B cell (primary cell): ENCODE data around the gene ASXL2. TPM values are rescaled to one million over a fixed set of nuclear protein-coding genes. Genes with fewer than 3 reads are reported as not detected.

Experiments
- ATAC-seq: fragments of 200-7000 bp; cut with Tn5 transposase; one replicate; pipeline ENCODE4 v1.10.0; 2021; ENCODE audit warnings: low read depth, mild to moderate bottlenecking, moderate number of reproducible peaks, moderate library complexity
- CTCF ChIA-PET: fragments of 350-600 bp; sonication (Branson Sonifier 250); formaldehyde crosslinking; loops from one replicate; lab custom pipeline; 2021; ENCODE audit warnings: antibody characterized with exemption, inconsistent platforms; lab: Charles Lee
- POLR2A ChIA-PET: fragments of 350-600 bp; sonication (Branson Sonifier 250); formaldehyde crosslinking; loops from one replicate; lab custom pipeline; 2021; ENCODE audit warnings: antibody characterized with exemption; lab: Charles Lee
- DNase-seq: peaks from one replicate; pipeline ENCODE4 v3.0.0; 2013
- H2AFZ ChIP-seq: 2 replicates; pipeline ENCODE4 v1.6.1; 2012; ENCODE audit warnings: mild to moderate bottlenecking, low read depth, low read length; ENCODE audit not compliant: insufficient read depth, poor library complexity, severe bottlenecking
- H3K27ac ChIP-seq, 2 donors: 1 replicate in 1 of 2; 2 replicates in 1 of 2; pipeline ENCODE4 v1.5.1; 2012 to 2013; ENCODE audit warnings: low read length in 2 of 2, mild to moderate bottlenecking in 2 of 2, moderate library complexity in 1 of 2
- H3K27me3 ChIP-seq, 4 experiments: fragments of 200-600 bp in 1 of 4; sonication (generic) in 1 of 4; replicated peaks in 1 of 4; 1 replicate in 2 of 4; 2 replicates in 2 of 4; pipeline versions ENCODE4 v1.6.1 to v1.7.0; 2013 to 2016; ENCODE audit warnings: low read length in 3 of 4, mild to moderate bottlenecking in 2 of 4, mixed read lengths in 1 of 4, moderate library complexity in 1 of 4; ENCODE audit not compliant: insufficient read depth in 4 of 4, control insufficient read depth in 3 of 4; ENCODE audit errors: control extremely low read depth in 1 of 4
- H3K36me3 ChIP-seq, 2 experiments: replicated peaks in 1 of 2; 1 replicate in 1 of 2; 2 replicates in 1 of 2; pipeline versions ENCODE4 v1.6.1 to v1.7.1; 2013; ENCODE audit warnings: low read length in 1 of 2; ENCODE audit not compliant: insufficient read depth in 2 of 2, control insufficient read depth in 1 of 2; ENCODE audit errors: control extremely low read depth in 1 of 2, extremely low read depth in 1 of 2
- H3K4me1 ChIP-seq, 2 donors: fragments of 200-600 bp in 1 of 2; sonication (generic) in 1 of 2; 1 replicate in 1 of 2; 2 replicates in 1 of 2; pipeline versions ENCODE4 v1.5.1 to v1.6.1; 2013 to 2017; ENCODE audit warnings: low read length in 2 of 2; ENCODE audit not compliant: control insufficient read depth in 2 of 2, insufficient read depth in 2 of 2
- H3K4me2 ChIP-seq: replicated peaks from 2 replicates; pipeline ENCODE3; 2012; ENCODE audit warnings: mild to moderate bottlenecking, low read depth, low read length; ENCODE audit not compliant: poor library complexity, severe bottlenecking
- H3K4me3 ChIP-seq, 5 experiments: fragments of 200-600 bp in 1 of 5; sonication (generic) in 1 of 5; 1 replicate in 3 of 5; 2 replicates in 2 of 5; pipeline versions ENCODE4 v1.5.1 to v1.7.0; 2011 to 2016; ENCODE audit warnings: low read length in 4 of 5, mild to moderate bottlenecking in 4 of 5, low read depth in 2 of 5, control low read depth in 1 of 5, moderate library complexity in 1 of 5; ENCODE audit not compliant: insufficient read depth in 1 of 5; ENCODE audit errors: control extremely low read depth in 1 of 5, extremely low read depth in 1 of 5
- H3K79me2 ChIP-seq: fragments of 200-600 bp; sonication (generic); one replicate; pipeline ENCODE4 v1.6.0; 2016; ENCODE audit warnings: low read length; ENCODE audit not compliant: control insufficient read depth, insufficient read depth
- H3K9ac ChIP-seq: fragments of 200-600 bp; sonication (generic); 2 replicates; pipeline ENCODE4 v1.6.1; 2017; ENCODE audit warnings: mild to moderate bottlenecking, low read length, moderate library complexity
- H3K9me3 ChIP-seq, 3 donors: one replicate each; pipeline versions ENCODE4 v1.6.1 to v1.7.1; 2013; ENCODE audit warnings: low read length in 2 of 3; ENCODE audit not compliant: control insufficient read depth in 2 of 3, insufficient read depth in 1 of 3; ENCODE audit errors: control extremely low read depth in 1 of 3
- H4K20me1 ChIP-seq: 2 replicates; pipeline ENCODE4 v1.6.0; 2012; ENCODE audit warnings: mild to moderate bottlenecking, low read length; ENCODE audit not compliant: insufficient read depth, control insufficient read depth, poor library complexity, severe bottlenecking
- H3K27ac Mint-ChIP-seq: one replicate; pipeline ENCODE4 v1.8.0; 2021; ENCODE audit warnings: mixed read lengths
- H3K27me3 Mint-ChIP-seq: one replicate; pipeline ENCODE4 v1.8.0; 2021; ENCODE audit warnings: mixed read lengths
- H3K4me1 Mint-ChIP-seq: one replicate; pipeline ENCODE4 v1.8.0; 2021; ENCODE audit warnings: mixed read lengths
- H3K4me3 Mint-ChIP-seq: one replicate; pipeline ENCODE4 v1.8.0; 2021; ENCODE audit warnings: mixed read lengths
- H3K9me3 Mint-ChIP-seq: one replicate; pipeline ENCODE4 v1.8.0; 2022; ENCODE audit warnings: mixed read lengths; ENCODE audit not compliant: insufficient read depth
- CTCF ChIP-seq: fragments of 200-600 bp; IDR thresholded peaks from one replicate; pipeline ENCODE4 v1.8.0; 2022; ENCODE audit warnings: antibody characterized with exemption, mild to moderate bottlenecking
- EZH2 ChIP-seq: IDR thresholded peaks from 2 replicates; pipeline ENCODE4 v1.6.1; 2012; ENCODE audit warnings: borderline replicate concordance, low read depth, mild to moderate bottlenecking, moderate library complexity, low read length; ENCODE audit not compliant: insufficient read depth, poor library complexity, severe bottlenecking
- WGBS: methylation state at CpG from one replicate; pipeline ENCODE4 v1.1.5; 2013; ENCODE audit warnings: missing lambda C conversion rate; ENCODE audit not compliant: insufficient coverage; 5-methylcytosine and 5-hydroxymethylcytosine counted together
- intact Hi-C: fragments of 100-400 bp; cut with micrococcal nuclease; formaldehyde crosslinking; loops from one replicate; pipeline ENCODE4 v1.10.0; 2022
- polyA plus RNA-seq: library from polyadenylated mRNA; depleted of rRNA; stranded (reverse); fragments of >200 nt; gene quantifications from 2 replicates; pipeline ENCODE4 v1.2.3, GENCODE V29; 2012
- total RNA-seq, 2 donors: library from RNA; stranded (reverse); fragments of 120-200 nt in 1 of 2; gene quantifications; 1 replicate in 1 of 2; 2 replicates in 1 of 2; pipeline versions ENCODE4 v1.2.3 to v1.2.4, GENCODE V29; 2013 to 2022

ASXL2 gene
- total and polyA plus RNA-seq, 2 donors (not counting 1 experiment from before 2014, with no cell fraction given) = 7.6 to 55.0 TPM

- Histone ChIP-seq H3K36me3 (peaks cover 0 to 22% of the 10 kb centered on the region in 2 experiments), H3K4me3 (no peak overlapping the region), H3K4me1 (peaks cover 17% of the 10 kb centered on the region in 2 donors), H2AFZ (no peak overlapping the region), H3K9me3 (no peaks in the 10 kb centered on the region), H3K27ac (no peak overlapping the region), H3K79me2 (no peaks in the 10 kb centered on the region), H3K9ac (no peak overlapping the region), H3K4me2 (no peak overlapping the region), H4K20me1 (no peaks in the 10 kb centered on the region), H3K27me3 (no peaks in the 10 kb centered on the region)
- no peak for DNase-seq
- Mint-ChIP-seq H3K27ac (no peak overlapping the region), H3K4me3 (no peak overlapping the region), H3K27me3 (no peaks in the 10 kb centered on the region), H3K4me1 (peaks cover 20% of the 10 kb centered on the region), H3K9me3 (no peaks in the 10 kb centered on the region)
- POLR2A ChIA-PET = no interaction called here
- no CpG with 5 or more reads among the region's 3 CpGs for WGBS
- ATAC-seq = no peak
- CTCF ChIA-PET = interaction anchor here (0.5 to 1.1 kb wide), 2 partner anchors 101 to 114 kb away, joined by 3 to 4 read pairs; no protein-coding TSS in a partner anchor
- intact Hi-C loops = no loop called here
- TF ChIP-seq EZH2 = no peak
- no peak for TF ChIP-seq CTCF
These were observed 139.6 kb downstream of the ASXL2 start for GRCh38 chr2:25738383-25739343.
